ENCODE data around the gene FLT4.

FLT4 gene

GRCh38 chr5:180648658-180649296 lies 623 bp downstream of the FLT4 start:
- H3K9me3 ChIP-seq (ENCODE audit: insufficient read depth, low read length): no peaks in the 10 kb centered on the region
- H3K27ac ChIP-seq (ENCODE audit: low read length): no peak overlapping the region
- H4K20me1 ChIP-seq (ENCODE audit: insufficient read depth, low read length): no peaks in the 10 kb centered on the region
- H2AFZ ChIP-seq (ENCODE audit: low read depth, low read length): no peak overlapping the region
- no peak overlapping the region for H3K9ac ChIP-seq (ENCODE audit: low read length)
- H3K4me3 ChIP-seq (ENCODE audit: low read length): no peak overlapping the region
- no peaks in the 10 kb centered on the region for H3K36me3 ChIP-seq (replicated peaks; ENCODE audit: low read depth, low read length)
- H3K4me1 ChIP-seq (ENCODE audit: low read length): no peaks in the 10 kb centered on the region
- no peaks in the 10 kb centered on the region for H3K79me2 ChIP-seq (ENCODE audit: low read length)
- H3K4me2 ChIP-seq (ENCODE audit: low read length): no peak overlapping the region
- H3K27me3 ChIP-seq (ENCODE audit: low read depth, low read length): no peaks in the 10 kb centered on the region
- no peak for TF ChIP-seq EZH2phosphoT487 (IDR thresholded peaks at IDR 0.05; ENCODE audit: low read depth)
- TF ChIP-seq, protein P1, sequence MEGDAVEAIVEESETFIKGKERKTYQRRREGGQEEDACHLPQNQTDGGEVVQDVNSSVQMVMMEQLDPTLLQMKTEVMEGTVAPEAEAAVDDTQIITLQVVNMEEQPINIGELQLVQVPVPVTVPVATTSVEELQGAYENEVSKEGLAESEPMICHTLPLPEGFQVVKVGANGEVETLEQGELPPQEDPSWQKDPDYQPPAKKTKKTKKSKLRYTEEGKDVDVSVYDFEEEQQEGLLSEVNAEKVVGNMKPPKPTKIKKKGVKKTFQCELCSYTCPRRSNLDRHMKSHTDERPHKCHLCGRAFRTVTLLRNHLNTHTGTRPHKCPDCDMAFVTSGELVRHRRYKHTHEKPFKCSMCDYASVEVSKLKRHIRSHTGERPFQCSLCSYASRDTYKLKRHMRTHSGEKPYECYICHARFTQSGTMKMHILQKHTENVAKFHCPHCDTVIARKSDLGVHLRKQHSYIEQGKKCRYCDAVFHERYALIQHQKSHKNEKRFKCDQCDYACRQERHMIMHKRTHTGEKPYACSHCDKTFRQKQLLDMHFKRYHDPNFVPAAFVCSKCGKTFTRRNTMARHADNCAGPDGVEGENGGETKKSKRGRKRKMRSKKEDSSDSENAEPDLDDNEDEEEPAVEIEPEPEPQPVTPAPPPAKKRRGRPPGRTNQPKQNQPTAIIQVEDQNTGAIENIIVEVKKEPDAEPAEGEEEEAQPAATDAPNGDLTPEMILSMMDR (IDR thresholded peaks at IDR 0.05; ENCODE audit: low read depth, low read length): no peak

GRCh38 chr5:180647941-180648500 lies 1.4 kb downstream of the FLT4 start:
- Histone ChIP-seq H3K27me3 (ENCODE audit: low read depth, low read length) (no peaks in the 10 kb centered on the region), H3K9ac (ENCODE audit: low read length) (no peak overlapping the region), H3K79me2 (ENCODE audit: low read length) (no peaks in the 10 kb centered on the region), H3K4me2 (ENCODE audit: low read length) (no peak overlapping the region), H3K4me1 (ENCODE audit: low read length) (no peaks in the 10 kb centered on the region), H3K27ac (ENCODE audit: low read length) (no peak overlapping the region), H3K9me3 (ENCODE audit: insufficient read depth, low read length) (no peaks in the 10 kb centered on the region), H3K36me3 (replicated peaks; ENCODE audit: low read depth, low read length) (no peaks in the 10 kb centered on the region), H3K4me3 (ENCODE audit: low read length) (no peak overlapping the region), H4K20me1 (ENCODE audit: insufficient read depth, low read length) (no peaks in the 10 kb centered on the region), H2AFZ (ENCODE audit: low read depth, low read length) (no peak overlapping the region)
- TF ChIP-seq, protein P1 (IDR thresholded peaks at IDR 0.05; ENCODE audit: low read depth, low read length): no peak
- no peak for TF ChIP-seq EZH2phosphoT487 (IDR thresholded peaks at IDR 0.05; ENCODE audit: low read depth)

DNA sequence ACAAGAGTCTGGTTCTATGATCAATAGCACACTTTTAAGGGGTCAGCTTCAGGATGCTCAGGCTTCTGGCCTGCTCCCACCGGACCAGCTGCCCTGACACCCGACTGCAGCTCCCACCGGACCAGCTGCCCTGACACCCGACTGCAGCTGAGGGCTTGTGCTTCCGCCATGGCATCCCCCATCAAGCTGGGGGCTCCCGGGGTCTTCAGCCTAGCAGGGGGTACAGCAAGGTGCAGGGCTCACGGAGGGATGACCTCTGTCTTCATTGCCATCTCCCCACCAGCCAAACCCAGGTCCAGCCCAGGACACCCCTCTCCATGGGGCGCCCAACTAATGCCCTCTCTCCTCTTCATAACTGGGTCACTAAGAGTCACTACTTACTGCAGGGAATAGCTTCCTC lies 1.9 kb downstream of the FLT4 start:
- no peak overlapping the region for H3K4me3 ChIP-seq (ENCODE audit: low read length)
- H3K27me3 ChIP-seq (ENCODE audit: low read depth, low read length): no peaks in the 10 kb centered on the region
- H3K27ac ChIP-seq (ENCODE audit: low read length): no peak overlapping the region
- no peak overlapping the region for H3K9ac ChIP-seq (ENCODE audit: low read length)
- H3K9me3 ChIP-seq (ENCODE audit: insufficient read depth, low read length): no peaks in the 10 kb centered on the region
- no peaks in the 10 kb centered on the region for H4K20me1 ChIP-seq (ENCODE audit: insufficient read depth, low read length)
- no peak overlapping the region for H3K4me2 ChIP-seq (ENCODE audit: low read length)
- no peaks in the 10 kb centered on the region for H3K4me1 ChIP-seq (ENCODE audit: low read length)
- H3K79me2 ChIP-seq (ENCODE audit: low read length): no peaks in the 10 kb centered on the region
- H3K36me3 ChIP-seq (replicated peaks; ENCODE audit: low read depth, low read length): no peaks in the 10 kb centered on the region
- H2AFZ ChIP-seq (ENCODE audit: low read depth, low read length): no peak overlapping the region
- TF ChIP-seq EZH2phosphoT487 (IDR thresholded peaks at IDR 0.05; ENCODE audit: low read depth): no peak
- TF ChIP-seq, protein P1 (IDR thresholded peaks at IDR 0.05; ENCODE audit: low read depth, low read length): no peak

- no peaks in the 10 kb centered on the region for H3K79me2 ChIP-seq (ENCODE audit: low read length)
- H3K4me3 ChIP-seq (ENCODE audit: low read length): no peak overlapping the region
- no peaks in the 10 kb centered on the region for H3K36me3 ChIP-seq (replicated peaks; ENCODE audit: low read depth, low read length)
- no peak overlapping the region for H3K9ac ChIP-seq (ENCODE audit: low read length)
- no peak overlapping the region for H2AFZ ChIP-seq (ENCODE audit: low read depth, low read length)
- no peaks in the 10 kb centered on the region for H3K4me1 ChIP-seq (ENCODE audit: low read length)
- H4K20me1 ChIP-seq (ENCODE audit: insufficient read depth, low read length): no peaks in the 10 kb centered on the region
- H3K27ac ChIP-seq (ENCODE audit: low read length): no peak overlapping the region
- TF ChIP-seq EZH2phosphoT487 (IDR thresholded peaks at IDR 0.05; ENCODE audit: low read depth): no peak
- TF ChIP-seq, protein P1 (IDR thresholded peaks at IDR 0.05; ENCODE audit: low read depth, low read length): no peak
- H3K9me3 ChIP-seq (ENCODE audit: insufficient read depth, low read length): no peaks in the 10 kb centered on the region
- no peak overlapping the region for H3K4me2 ChIP-seq (ENCODE audit: low read length)
- no peaks in the 10 kb centered on the region for H3K27me3 ChIP-seq (ENCODE audit: low read depth, low read length)
Observed at GRCh38 chr5:180646963-180647305, 2.5 kb downstream of the FLT4 start.
